Right renal cortex interstitium (tissue), 3 donors: ENCODE results near the gene F13A1. TPM values are rescaled to one million over a fixed set of nuclear protein-coding genes. Genes with fewer than 3 reads are reported as not detected.
A peak's percentile ranks its signal among the peaks of the same experiment; 100 is the strongest.

Source experiments
- DNase-seq, 3 donors: peaks; one replicate each; pipeline ENCODE4 v3.0.0-alpha.2; 2013; ENCODE audit warnings: low read depth in 3 of 3, low spot score in 2 of 3
- polyA plus RNA-seq, 3 donors: library from polyadenylated mRNA; unstranded; fragments of 120-200 nt; gene quantifications; one replicate each; pipeline ENCODE4 v1.2.1, GENCODE V29; 2013; ENCODE audit not compliant: insufficient read length in 3 of 3

F13A1 gene
- polyA plus RNA-seq, 3 donors = 13.2 to 14.1 (median 14.0) TPM

DNA sequence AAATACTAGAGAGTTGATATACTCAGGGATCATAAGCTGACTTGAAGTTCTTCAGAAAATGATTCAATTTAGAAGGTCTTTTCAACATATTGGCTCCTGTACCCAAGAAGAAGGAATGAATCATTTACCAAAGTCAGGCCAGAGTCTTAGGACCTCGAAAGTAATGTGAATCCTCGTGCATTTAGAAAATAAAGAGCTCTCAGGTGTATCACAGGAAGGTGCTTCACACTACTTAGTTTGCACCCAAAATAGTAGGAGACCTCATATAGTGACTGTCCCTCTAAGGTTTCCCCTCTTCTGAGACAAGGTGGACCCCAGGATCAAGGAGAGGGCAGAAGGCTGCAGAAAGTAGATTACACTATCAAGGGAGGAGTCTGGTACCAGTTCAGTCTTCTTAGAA lies 71.8 kb downstream of the F13A1 start:
- no peak for DNase-seq

DNA sequence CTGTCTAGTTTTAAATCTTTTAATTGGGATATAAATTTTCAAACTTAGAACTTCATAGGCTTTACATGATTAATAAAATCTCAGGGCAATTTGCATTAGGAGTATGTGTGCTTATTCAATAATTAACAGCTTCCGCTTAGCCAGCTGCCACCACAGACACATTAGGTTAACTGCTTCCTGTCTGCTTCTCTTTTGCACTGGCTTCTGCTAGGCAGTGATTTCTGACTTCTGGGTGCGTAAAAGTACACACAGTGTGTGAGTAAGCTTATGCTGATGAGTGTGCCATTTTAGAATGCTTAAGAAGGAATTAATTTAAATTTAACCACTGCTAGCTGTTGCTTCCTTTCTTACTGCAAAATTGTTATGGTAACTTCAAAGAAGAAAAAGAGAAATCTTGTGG lies 73.9 kb downstream of the F13A1 start:
- DNase-seq = no peak

DNA sequence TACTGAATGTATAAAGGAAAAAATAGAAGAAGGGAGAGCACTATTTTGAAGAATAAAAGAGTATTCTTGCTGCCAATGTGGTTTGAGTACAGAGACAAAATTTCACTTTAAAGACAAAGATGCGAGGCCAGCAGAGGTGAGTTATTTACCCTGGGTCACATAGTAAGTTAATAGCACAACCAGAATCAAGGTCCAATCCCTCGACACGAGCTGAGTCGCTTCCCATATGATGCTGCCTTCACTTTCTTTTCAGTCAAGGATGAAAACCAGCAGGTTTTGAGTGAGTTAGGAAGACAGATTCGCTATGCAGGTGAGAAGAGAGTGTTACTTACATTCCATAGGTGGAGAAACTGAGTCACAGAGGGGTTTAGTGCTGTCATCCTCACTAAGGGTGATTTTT lies 75.8 kb downstream of the F13A1 start:
- no peak for DNase-seq

- DNase-seq = no peak
Measured at GRCh38 chr6:6243846-6244245, 76.6 kb downstream of the F13A1 start.

DNA sequence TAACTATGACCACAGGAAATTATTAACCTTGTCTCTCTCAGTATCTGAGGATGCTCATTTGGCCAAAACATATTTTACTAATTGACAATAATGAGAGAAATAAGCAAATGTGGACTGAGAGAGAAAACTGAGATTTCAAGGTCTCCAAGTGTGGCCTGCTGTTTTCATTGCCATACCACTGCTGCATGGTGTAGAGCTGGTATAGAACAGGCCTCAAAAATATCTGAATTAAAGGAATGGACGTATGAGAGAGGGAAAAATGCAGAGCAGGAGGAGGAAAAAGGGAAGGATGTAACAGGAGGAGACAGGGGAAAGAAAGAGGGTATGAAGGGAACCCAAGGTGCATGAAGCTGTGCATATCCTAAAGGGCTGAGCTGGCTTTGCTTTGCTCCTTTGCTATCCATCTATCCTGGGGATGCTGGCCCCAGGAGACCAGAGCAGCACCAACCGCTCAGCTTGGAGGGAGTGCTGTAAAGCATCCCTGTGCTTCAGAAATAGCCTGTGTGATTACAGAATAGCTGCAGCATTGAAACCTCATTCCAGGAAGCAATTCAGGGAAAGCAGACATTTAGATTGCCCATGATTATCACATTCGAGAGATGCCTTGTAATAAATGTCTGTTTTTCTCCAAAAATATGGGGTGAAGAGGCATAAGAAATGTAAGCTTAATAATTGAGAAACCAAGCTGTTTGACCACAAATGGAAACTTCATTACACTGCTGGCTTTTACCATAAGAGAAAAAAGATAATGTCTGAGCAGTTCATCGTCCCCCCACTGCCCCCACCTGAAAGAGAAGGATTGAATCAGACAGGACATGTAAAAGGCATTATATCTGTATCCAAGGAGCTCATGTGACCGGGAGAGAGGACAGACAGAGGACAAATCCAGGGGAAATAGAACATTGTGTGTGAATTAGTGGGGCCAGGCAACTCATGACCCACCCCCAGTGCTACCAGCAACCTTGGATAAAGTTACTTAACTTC lies 80.6 kb downstream of the F13A1 start:
- no peak for DNase-seq

DNA sequence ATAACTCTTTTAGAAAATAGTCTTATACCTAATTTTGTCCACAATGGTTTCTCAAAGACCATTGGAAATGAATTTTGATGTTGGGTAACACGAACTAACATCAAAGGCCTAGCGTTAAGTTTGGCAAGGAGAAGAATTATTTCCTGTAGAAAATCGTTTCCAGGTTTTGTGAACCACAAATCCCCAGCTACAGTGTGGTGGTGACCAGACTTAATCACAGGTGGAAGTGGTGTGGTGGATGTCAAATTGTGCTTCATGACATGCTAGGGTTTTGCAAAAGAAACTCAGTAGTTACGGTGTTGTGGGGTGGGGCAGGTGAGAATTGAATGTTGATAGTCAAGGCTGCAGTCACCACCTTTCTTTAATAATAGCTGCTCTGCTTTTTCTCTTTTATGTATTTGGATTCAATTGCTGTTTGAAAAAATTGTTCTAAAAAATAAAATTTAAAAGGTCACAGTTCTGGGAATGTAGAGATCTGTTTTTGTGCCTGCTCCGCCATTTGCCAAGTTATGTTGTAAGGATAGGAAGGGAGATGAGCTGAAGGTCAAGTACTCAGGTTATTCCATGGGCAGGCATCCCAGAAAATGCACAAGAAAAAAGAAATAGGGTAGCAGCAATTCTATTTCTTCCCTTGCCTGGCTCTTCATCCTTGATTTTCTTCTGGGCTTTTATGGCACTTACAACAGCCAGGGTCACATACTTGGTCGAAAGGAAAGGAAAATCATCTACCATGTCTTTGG lies 83.6 kb downstream of the F13A1 start:
- no peak for DNase-seq

- DNase-seq = no peak
Measured at GRCh38 chr6:6235786-6236185, 84.7 kb downstream of the F13A1 start.

DNA sequence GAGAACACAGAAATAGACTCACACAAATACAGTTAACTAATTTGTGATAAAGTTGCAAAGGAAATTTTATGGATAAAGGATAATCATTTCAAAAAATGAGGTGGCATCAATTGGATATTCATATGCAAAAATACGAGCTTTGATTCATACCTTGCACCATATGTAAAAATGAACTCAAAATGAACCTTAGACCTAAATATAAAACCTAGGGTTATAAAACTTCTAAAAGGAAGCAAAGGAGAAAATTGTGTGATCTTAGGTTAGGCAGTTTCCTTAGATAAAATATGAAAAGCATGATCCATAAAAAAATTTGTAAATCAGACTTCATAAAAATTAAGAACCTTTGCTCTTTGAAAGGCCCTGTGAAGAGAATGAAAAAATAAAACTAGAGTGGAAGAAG lies 85.5 kb downstream of the F13A1 start:
- DNase-seq = no peak

- no peak for DNase-seq
Measured at GRCh38 chr6:6230286-6230685, 90.2 kb downstream of the F13A1 start.

- no peak for DNase-seq
Measured at GRCh38 chr6:6227896-6228295, 92.6 kb downstream of the F13A1 start.

DNA sequence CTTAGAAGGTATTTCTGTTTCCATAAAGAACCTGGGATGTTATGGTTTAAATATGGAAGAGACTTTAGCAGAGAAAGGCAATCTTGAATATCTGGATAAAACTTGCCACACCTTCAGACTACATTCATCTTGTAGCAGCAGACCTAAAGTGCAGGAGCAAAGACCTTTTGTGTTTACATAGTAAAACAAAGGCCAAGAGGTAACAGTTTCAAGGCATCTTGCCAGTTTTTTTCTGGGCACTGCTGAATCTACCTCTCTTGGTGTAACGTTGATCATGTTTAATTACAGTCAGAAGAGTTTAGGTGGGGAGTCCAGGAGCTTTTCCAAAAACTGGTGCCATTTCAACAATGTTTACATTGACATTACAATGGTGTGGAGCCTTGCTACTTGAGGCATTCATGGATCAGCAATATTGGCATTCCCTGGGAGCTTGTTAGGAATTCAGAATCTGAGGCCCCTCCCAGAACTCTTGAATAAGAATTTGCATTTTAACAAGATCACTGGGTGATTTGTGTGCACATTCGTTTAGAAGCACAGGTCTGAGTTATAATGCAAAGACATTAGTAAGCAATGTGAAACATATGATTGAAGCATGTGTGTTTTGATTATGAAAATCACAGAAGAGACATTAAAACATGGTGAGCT lies 94.5 kb downstream of the F13A1 start:
- DNase-seq = no peak

DNA sequence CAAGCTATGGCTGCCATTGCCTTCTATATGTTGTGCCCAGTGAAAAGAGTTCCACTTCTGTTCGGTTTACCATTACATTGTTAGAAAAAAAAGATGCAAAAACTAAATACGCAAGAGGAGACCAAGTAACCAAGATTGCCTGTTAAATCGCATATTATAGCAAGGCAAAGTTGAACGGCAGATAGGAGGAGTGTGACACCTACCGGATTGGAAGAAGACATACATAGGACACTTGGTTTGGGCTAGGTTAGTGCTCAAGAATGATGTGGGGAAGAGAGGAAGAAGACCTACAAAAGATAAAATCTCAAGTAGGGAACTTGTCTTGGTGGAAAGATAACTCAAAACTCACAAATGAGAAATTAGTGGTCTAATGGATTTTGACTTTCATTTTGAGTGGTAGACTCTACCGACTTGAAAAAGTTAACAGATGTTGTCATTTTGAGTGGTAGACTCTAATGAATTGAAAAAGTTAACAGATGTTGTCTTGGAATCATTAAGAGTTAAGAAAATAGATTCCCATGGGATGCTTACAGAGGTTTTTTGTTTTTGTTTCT lies 95.5 kb downstream of the F13A1 start:
- no peak for DNase-seq

- no peak for DNase-seq
Measured at GRCh38 chr6:6221787-6222535, 98.5 kb downstream of the F13A1 start.

DNA sequence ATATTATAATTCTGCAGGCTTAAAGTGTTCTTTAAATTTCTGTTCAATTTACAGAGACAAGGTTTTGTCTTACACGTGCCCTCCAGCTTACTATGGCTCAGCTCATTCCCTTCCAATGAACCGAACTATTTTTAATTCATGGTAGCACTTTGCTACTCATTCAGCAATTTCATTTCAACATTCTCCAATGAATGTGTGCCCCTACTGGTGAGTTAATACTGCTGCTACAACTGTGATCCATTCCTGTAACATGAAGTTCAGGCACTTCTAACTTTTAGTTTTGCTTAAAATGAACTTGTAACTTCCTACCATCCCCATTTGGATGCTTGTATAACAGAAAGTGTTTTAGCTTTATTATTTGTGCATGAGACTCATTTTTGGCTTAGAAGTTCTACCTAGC lies 99.7 kb downstream of the F13A1 start:
- no peak for DNase-seq

GRCh38 chr6:6219716-6220115 lies 100.7 kb downstream of the F13A1 start:
- no peak for DNase-seq

GRCh38 chr6:6218759-6219085 lies 101.7 kb downstream of the F13A1 start:
- no peak for DNase-seq

DNA sequence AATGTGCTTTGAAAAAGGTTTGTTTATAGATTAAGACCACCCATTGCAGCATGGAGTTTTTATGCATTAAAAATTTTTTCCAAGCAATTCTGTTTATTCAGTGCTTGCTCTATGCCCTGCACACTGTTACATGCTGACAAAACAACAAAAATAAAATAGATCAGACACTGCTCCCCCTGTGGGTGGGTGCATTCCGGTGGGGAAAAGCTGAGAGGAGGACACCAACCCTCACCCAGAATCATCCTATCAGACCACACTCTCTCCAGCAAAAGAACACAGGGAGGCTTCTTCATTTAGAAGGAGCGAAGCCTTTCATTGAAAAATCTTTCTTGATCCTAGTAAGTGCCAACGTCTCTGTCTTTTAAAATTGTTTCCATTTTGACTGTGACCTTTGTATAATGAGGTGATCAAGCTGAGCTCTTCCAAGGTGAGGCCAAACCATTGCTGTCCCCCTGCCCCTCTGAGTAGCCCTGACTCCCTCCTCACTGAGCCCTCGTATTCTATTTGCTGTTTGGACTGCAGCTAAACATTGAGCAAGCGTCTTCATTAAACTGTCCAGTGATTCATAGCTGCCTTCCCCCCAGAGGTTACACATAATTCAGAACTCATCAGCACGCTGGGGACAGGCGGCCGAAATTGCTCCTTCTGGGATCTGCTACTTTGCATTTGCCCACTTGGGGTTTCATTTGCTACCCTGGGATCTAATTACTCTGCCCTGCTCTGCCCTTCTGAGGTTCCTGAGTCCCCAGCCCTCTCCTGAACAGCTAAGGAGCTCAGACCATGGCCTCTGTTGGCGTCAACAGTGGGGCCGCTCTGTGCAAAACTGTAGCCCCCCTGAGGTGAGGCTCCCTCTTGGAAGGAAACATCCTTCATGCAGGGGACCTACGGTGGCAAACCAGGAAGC lies 102.4 kb downstream of the F13A1 start:
- DNase-seq = peak; percentile 15 to 27 (median 18)

DNA sequence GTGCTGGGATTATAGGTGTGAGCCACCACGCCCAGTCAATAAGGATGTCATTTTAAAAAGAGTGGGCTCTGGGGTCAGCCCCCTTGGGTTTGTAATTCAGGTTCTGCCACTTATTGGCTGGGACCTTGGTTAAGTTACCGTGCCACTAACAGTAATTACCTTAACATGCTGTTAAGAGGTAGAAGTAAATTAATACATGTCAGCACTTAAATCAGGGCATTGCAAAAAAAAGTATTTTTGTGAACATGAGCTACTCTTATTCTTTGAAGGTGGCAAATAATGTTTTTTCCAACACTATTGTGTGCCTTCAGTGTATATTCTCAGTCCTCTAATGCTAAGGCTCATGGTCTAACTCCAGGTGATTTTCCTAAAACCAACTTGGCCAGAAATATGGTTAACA lies 109.5 kb downstream of the F13A1 start:
- DNase-seq = no peak

DNA sequence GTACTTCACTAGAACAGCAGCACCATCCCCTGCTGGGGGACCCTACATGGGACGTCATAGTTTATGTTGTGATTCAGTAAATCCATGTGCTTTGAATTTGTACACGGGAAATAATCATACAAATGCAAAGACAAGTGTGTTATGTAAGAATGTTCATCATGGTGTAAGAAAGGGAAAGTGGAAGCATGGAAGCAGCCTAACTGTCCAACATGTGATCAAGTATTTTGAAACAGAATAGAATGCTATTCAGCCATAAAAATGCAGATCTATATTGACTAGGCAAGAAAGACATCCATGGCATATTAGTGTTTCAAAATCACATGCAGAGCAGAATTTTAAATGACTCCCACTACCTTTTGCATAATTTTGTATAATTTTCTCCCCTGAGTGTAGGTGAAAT lies 117.6 kb downstream of the F13A1 start:
- no peak for DNase-seq
